HEK293 (cell line): ENCODE data around the gene BRSK1.

Experiments
- GLI4 ChIP-seq: fragments of 450-650 bp; formaldehyde crosslinking; IDR thresholded peaks from 2 replicates; pipeline ENCODE4 v1.5.1; 2016; ENCODE audit warnings: missing biosample characterization, missing genetic modification characterization
- GLIS2 ChIP-seq: fragments of 450-650 bp; formaldehyde crosslinking; IDR thresholded peaks from 2 replicates; pipeline ENCODE4 v1.5.1; 2016; ENCODE audit warnings: missing biosample characterization, missing genetic modification characterization
- HOXC10 ChIP-seq: sonication (generic); formaldehyde crosslinking; IDR thresholded peaks from 2 replicates; pipeline ENCODE4 v1.8.1; 2023; ENCODE audit warnings: mild to moderate bottlenecking, missing genetic modification reagents
- KLF1 ChIP-seq: fragments of 450-650 bp; formaldehyde crosslinking; IDR thresholded peaks from 2 replicates; pipeline ENCODE4 v1.5.1; 2016; ENCODE audit warnings: missing biosample characterization, missing genetic modification characterization
- KLF16 ChIP-seq: fragments of 450-650 bp; formaldehyde crosslinking; IDR thresholded peaks from 2 replicates; pipeline ENCODE4 v1.5.1; 2017; ENCODE audit warnings: missing biosample characterization, missing genetic modification characterization
- SCRT1 ChIP-seq: fragments of 450-650 bp; formaldehyde crosslinking; IDR thresholded peaks from 2 replicates; pipeline ENCODE4 v1.5.1; 2016; ENCODE audit warnings: missing biosample characterization, missing genetic modification characterization, borderline replicate concordance
- SCRT2 ChIP-seq: fragments of 450-650 bp; formaldehyde crosslinking; IDR thresholded peaks from 2 replicates; pipeline ENCODE4 v1.5.1; 2016; ENCODE audit warnings: missing biosample characterization, missing genetic modification characterization
- SP2 ChIP-seq: fragments of 450-650 bp; formaldehyde crosslinking; IDR thresholded peaks from 2 replicates; pipeline ENCODE4 v1.5.1; 2016; ENCODE audit warnings: missing biosample characterization, missing genetic modification characterization
- WT1 ChIP-seq: fragments of 450-650 bp; formaldehyde crosslinking; IDR thresholded peaks from 2 replicates; pipeline ENCODE4 v1.5.1; 2016; ENCODE audit warnings: missing biosample characterization, missing genetic modification characterization
- ZBTB11 ChIP-seq: fragments of 450-650 bp; formaldehyde crosslinking; conservative IDR thresholded peaks from 2 replicates; pipeline ENCODE4 v1.5.1; 2016; ENCODE audit warnings: low read depth, missing biosample characterization, missing genetic modification characterization
- ZBTB20 ChIP-seq: fragments of 450-650 bp; formaldehyde crosslinking; IDR thresholded peaks from 2 replicates; pipeline ENCODE4 v1.5.1; 2016; ENCODE audit warnings: missing biosample characterization, missing genetic modification characterization
- ZBTB21 ChIP-seq: fragments of 450-650 bp; formaldehyde crosslinking; IDR thresholded peaks from 2 replicates; pipeline ENCODE4 v1.5.1; 2017; ENCODE audit warnings: missing biosample characterization, missing genetic modification characterization
- ZNF10 ChIP-seq: fragments of 450-650 bp; formaldehyde crosslinking; IDR thresholded peaks from 2 replicates; pipeline ENCODE4 v1.5.1; 2017; ENCODE audit warnings: missing biosample characterization, missing genetic modification characterization
- ZNF157 ChIP-seq: fragments of 450-650 bp; formaldehyde crosslinking; IDR thresholded peaks from 2 replicates; pipeline ENCODE4 v1.5.1; 2016; ENCODE audit warnings: missing biosample characterization, missing genetic modification characterization
- ZNF175 ChIP-seq: fragments of 450-650 bp; formaldehyde crosslinking; IDR thresholded peaks from 2 replicates; pipeline ENCODE4 v1.5.1; 2016; ENCODE audit warnings: missing biosample characterization, missing genetic modification characterization
- ZNF2 ChIP-seq: fragments of 450-650 bp; formaldehyde crosslinking; IDR thresholded peaks from 2 replicates; pipeline ENCODE4 v1.5.1; 2016; ENCODE audit warnings: missing biosample characterization, missing genetic modification characterization
- ZNF23 ChIP-seq: fragments of 450-650 bp; formaldehyde crosslinking; IDR thresholded peaks from 2 replicates; pipeline ENCODE4 v1.5.1; 2016; ENCODE audit warnings: missing biosample characterization, missing genetic modification characterization, borderline replicate concordance
- ZNF239 ChIP-seq: fragments of 450-650 bp; formaldehyde crosslinking; IDR thresholded peaks from 2 replicates; pipeline ENCODE4 v1.5.1; 2016; ENCODE audit warnings: missing biosample characterization, missing genetic modification characterization
- ZNF280D ChIP-seq: fragments of 450-650 bp; formaldehyde crosslinking; IDR thresholded peaks from 2 replicates; pipeline ENCODE4 v1.5.1; 2016; ENCODE audit warnings: missing biosample characterization, missing genetic modification characterization
- ZNF341 ChIP-seq: fragments of 450-650 bp; formaldehyde crosslinking; IDR thresholded peaks from 2 replicates; pipeline ENCODE4; 2016; ENCODE audit warnings: low read depth, missing biosample characterization, missing genetic modification characterization
- ZNF394 ChIP-seq: fragments of 450-650 bp; formaldehyde crosslinking; IDR thresholded peaks from 2 replicates; pipeline ENCODE4 v1.5.1; 2016; ENCODE audit warnings: missing biosample characterization, missing genetic modification characterization, mild to moderate bottlenecking, moderate library complexity, borderline replicate concordance
- ZNF600 ChIP-seq: fragments of 450-650 bp; formaldehyde crosslinking; IDR thresholded peaks from 2 replicates; pipeline ENCODE4 v1.5.1; 2016; ENCODE audit warnings: missing biosample characterization, missing genetic modification characterization
- ZNF639 ChIP-seq: fragments of 450-650 bp; formaldehyde crosslinking; IDR thresholded peaks from 2 replicates; pipeline ENCODE4 v1.5.1; 2016; ENCODE audit warnings: missing biosample characterization, missing genetic modification characterization
- ZNF76 ChIP-seq: fragments of 450-650 bp; formaldehyde crosslinking; IDR thresholded peaks from 2 replicates; pipeline ENCODE4; 2016; ENCODE audit warnings: low read depth, missing biosample characterization, missing genetic modification characterization, borderline replicate concordance
- TF ChIP-seq, protein P1 (sequence below): sonication (generic); formaldehyde crosslinking; IDR thresholded peaks from 2 replicates; pipeline ENCODE4 v1.8.1; 2022; ENCODE audit warnings: mild to moderate bottlenecking, moderate library complexity, missing genetic modification reagents

BRSK1 gene

GRCh38 chr19:55279770-55280643 lies 3.8 kb upstream of the BRSK1 start, which contains the start of gene HSPBP1 (continued):
- peak; percentile 96 for TF ChIP-seq ZNF639
- TF ChIP-seq ZNF239 (tag by site-specific recombination): 0 out of 2 replicates have a peak, but pooled peaks have one; percentile 31
- peak; percentile 52; the same call in 1 of the 2 replicates for TF ChIP-seq ZBTB20 (tag by site-specific recombination)
- peak; percentile 49; the same call in 1 of the 2 replicates for TF ChIP-seq GLI4 (tag by site-specific recombination)
- TF ChIP-seq HOXC10 (CRISPR knock-in tag): 0 out of 2 replicates have a peak, but pooled peaks have one; percentile 79
- TF ChIP-seq ZBTB11 (tag by site-specific recombination): peak; percentile 99
- TF ChIP-seq ZNF175 (tag by site-specific recombination): no peak
- peak; percentile 46; the same call in 1 of the 2 replicates for TF ChIP-seq ZNF10 (tag by site-specific recombination)
- TF ChIP-seq SCRT2 (tag by site-specific recombination): peak; percentile 82
- TF ChIP-seq ZNF157: 0 out of 2 replicates have a peak, but pooled peaks have one; percentile 33
- TF ChIP-seq ZNF23: no peak
- TF ChIP-seq KLF1 (tag by site-specific recombination): peak; percentile 84
- TF ChIP-seq ZNF280D (tag by site-specific recombination): no peak
- peak; percentile 43; the same call in 1 of the 2 replicates for TF ChIP-seq ZNF76 (tag by site-specific recombination)
- no peak for TF ChIP-seq ZNF600
- peak; percentile 87 for TF ChIP-seq ZBTB21
- TF ChIP-seq WT1 (tag by site-specific recombination): peak; percentile 29; the same call in 1 of the 2 replicates
- TF ChIP-seq ZNF394: 0 out of 2 replicates have a peak, but pooled peaks have one; percentile 40
- TF ChIP-seq SCRT1 (tag by site-specific recombination): peak; percentile 83
- TF ChIP-seq SP2 (tag by site-specific recombination): peak; percentile 94
- TF ChIP-seq GLIS2 (tag by site-specific recombination): peak; percentile 15; the same call in 1 of the 2 replicates
- peak; percentile 30; the same call in 1 of the 2 replicates for TF ChIP-seq ZNF2 (tag by site-specific recombination)
- no peak for TF ChIP-seq ZNF341 (tag by site-specific recombination)
- TF ChIP-seq, protein P1, sequence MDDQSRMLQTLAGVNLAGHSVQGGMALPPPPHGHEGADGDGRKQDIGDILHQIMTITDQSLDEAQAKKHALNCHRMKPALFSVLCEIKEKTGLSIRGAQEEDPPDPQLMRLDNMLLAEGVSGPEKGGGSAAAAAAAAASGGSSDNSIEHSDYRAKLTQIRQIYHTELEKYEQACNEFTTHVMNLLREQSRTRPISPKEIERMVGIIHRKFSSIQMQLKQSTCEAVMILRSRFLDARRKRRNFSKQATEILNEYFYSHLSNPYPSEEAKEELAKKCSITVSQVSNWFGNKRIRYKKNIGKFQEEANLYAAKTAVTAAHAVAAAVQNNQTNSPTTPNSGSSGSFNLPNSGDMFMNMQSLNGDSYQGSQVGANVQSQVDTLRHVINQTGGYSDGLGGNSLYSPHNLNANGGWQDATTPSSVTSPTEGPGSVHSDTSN (CRISPR knock-in tag): peak; percentile 67; the same call in 1 of the 2 replicates
- TF ChIP-seq KLF16 (tag by site-specific recombination): peak; percentile 97
